ENCODE data around the gene ANGPTL7.

- TF ChIP-seq, protein P1, sequence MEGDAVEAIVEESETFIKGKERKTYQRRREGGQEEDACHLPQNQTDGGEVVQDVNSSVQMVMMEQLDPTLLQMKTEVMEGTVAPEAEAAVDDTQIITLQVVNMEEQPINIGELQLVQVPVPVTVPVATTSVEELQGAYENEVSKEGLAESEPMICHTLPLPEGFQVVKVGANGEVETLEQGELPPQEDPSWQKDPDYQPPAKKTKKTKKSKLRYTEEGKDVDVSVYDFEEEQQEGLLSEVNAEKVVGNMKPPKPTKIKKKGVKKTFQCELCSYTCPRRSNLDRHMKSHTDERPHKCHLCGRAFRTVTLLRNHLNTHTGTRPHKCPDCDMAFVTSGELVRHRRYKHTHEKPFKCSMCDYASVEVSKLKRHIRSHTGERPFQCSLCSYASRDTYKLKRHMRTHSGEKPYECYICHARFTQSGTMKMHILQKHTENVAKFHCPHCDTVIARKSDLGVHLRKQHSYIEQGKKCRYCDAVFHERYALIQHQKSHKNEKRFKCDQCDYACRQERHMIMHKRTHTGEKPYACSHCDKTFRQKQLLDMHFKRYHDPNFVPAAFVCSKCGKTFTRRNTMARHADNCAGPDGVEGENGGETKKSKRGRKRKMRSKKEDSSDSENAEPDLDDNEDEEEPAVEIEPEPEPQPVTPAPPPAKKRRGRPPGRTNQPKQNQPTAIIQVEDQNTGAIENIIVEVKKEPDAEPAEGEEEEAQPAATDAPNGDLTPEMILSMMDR (IDR thresholded peaks at IDR 0.05), result no peak
- no peak for TF ChIP-seq POLR2A (IDR thresholded peaks at IDR 0.05)
These were observed 14.8 kb upstream of the ANGPTL7 start for GRCh38 chr1:11174261-11174942.
